ACHN (cell line): ENCODE data around the gene CAMKV.

Experiments used
- DNase-seq: peaks from one replicate; pipeline ENCODE4 v3.0.0-alpha.2; 2015
- in situ Hi-C: cut with HindIII; loops from 2 replicates; pipeline ENCODE4 v1.10.0; 2017; ENCODE audit warnings: low sequenced_read_pairs, low pct_ligation_motif_present, low pct_unique_long_range_greater_than_20kb

The CAMKV gene

GRCh38 chr3:49900491-49901153 is 30.9 kb upstream of the CAMKV start:
- DNase-seq, result peak; percentile 85

GRCh38 chr3:49899815-49900214 is 30.1 kb upstream of the CAMKV start:
- no peak for DNase-seq
- in situ Hi-C loops, result no loop called here

More at GRCh38 chr3:49900491-49901153, 30.9 kb upstream of the CAMKV start:
- in situ Hi-C loops, result no loop called here

DNA sequence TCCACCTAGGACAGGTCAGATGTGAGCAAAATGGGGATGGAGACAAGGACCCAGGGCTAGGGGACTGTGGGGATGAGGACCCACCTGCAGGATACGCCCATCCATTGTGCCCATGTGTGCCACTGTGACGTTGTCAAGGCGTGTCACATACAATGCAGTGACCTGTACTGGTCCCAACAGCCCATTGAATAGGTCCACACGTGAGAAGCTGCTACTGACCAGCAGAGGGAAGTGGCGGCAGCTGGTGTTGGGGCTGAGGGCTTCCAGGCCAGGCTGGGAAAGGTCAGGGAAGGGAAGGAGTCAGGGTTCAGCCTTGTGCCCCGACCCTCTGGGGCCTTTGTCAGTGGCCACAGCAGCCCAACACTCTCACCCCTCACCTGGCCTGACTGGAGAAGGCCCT is 29.3 kb upstream of the CAMKV start:
- in situ Hi-C loops, result no loop called here
- no peak for DNase-seq

- DNase-seq, result no peak
- in situ Hi-C loops, result no loop called here
These were observed 26.6 kb upstream of the CAMKV start for GRCh38 chr3:49896345-49896744.

DNA sequence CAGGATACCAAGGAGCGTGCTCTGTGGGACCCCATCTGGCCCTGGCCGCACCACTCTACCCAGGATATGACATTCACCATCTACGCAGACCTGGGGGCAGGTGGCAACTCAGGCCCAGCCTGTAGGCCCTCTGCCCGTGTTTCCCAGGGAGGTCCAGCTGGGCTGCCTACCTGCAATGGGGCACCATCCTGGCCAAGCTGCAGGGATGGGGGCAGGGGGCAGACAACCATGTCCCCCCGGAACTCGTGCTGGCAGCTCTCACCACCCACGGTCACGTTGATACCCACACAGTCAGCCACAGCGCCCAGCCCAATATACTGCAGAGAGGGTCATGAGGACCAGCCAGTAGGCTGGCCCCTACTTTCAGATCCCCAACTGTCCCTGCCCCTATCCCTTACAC is 26.1 kb upstream of the CAMKV start:
- DNase-seq, result no peak
- in situ Hi-C loops, result no loop called here

DNA sequence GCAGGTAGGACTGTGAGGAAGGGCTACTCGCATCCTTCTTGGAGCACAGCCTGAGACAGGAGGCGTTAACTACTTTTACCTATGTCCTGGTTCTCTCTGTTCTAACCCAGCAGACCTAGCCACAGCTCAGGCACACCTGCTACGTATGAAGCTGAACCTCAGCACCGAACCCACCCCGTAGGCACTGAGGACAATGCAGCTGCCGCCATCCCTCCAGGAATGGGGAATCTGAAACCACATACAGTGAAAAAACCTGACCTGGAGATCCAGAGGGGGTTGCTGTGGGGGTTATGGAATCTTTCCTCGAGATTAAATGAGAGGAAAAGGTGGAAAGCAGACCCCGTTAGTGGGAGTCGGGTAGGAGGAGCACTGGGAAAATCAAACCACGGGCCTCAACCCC is 19.6 kb upstream of the CAMKV start:
- in situ Hi-C loops, result no loop called here
- DNase-seq, result no peak

GRCh38 chr3:49886922-49887265 is 17.2 kb upstream of the CAMKV start:
- in situ Hi-C loops, result no loop called here
- DNase-seq, result no peak

DNA sequence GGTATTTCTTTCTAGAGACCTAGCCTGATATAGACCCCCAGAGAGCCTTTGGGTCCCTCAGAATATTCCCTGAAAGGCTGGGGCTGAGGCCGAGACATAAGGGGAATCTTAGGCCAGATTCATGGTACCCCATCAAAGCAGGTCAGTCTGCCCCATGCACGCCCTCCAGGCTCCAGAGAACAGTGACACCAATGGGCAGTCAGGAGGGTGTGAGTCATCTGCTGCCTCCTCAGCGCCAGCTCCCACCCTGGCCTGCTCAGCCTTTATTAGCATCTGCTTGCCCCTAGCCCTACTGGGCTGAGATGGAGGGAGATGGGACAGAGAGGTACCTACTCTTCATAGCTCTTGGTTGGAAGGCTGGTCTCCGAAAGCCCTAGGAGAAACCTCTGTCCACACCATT is 14.3 kb upstream of the CAMKV start:
- in situ Hi-C loops, result no loop called here
- DNase-seq, result no peak

DNA sequence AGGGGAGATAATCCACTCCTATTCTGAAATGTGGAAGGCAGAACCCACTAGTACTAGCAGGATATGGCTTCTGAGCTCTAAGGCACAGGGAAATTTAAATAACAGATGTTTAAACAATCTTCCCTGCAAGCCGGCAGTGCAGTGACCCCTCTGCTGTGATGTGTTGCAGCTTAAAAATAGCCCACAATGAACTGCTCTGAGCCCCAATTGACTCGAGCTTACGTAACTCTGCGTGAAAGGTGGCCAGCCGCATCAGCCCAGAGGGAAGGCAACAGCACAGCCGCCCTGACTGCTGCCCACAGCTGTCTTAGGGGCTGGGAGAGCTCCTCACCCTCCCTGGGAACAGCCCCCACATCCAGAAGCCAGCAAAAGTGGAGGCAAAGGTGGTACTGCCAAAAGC is 12.5 kb upstream of the CAMKV start:
- in situ Hi-C loops, result no loop called here
- no peak for DNase-seq

GRCh38 chr3:49880581-49881315 is 11.0 kb upstream of the CAMKV start:
- DNase-seq, result no peak
- in situ Hi-C loops, result no loop called here

- in situ Hi-C loops, result no loop called here
- DNase-seq, result no peak
These were observed 10.0 kb upstream of the CAMKV start for GRCh38 chr3:49879721-49880120.

DNA sequence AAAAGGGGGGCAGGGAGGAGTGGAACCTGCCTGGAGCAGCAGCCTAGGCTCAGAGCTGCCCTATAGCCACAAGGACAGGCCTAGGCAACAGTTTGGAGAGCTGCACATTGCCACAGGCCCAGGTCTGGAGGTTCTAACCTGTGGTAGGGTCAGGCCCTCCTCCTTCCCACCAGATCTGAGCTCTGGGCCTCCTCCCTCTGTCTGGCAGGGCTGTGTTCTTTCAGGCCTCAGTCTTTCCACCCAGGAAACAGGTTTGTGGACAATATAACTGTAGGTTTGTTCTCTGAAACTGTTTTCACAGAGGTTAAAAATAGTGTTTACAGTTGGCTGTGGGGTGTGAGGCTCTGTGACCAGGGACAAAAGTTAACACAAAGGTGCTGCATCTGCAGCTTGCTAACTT is 9.0 kb upstream of the CAMKV start:
- in situ Hi-C loops, result no loop called here
- DNase-seq, result no peak

DNA sequence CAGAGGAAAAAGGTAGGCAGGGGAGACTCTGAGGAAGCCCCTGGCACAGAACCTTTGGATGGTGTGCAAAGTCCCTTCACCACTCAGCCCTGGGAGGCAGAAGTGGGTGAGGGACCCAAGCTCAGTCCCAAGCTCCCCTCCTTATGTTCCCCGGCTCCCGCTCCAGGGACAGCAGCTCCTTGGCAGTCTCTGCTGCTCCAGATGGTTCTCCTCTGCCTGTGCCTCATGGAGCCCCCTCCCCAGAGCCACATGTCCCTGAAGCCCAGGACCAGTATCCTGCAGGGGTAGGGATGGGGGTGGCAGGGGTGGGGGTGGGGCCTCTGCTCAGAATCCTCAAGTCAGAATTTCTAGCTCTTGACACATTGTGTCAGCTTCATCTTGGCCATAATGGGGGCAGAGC is 8.0 kb upstream of the CAMKV start:
- no peak for DNase-seq
- in situ Hi-C loops, result no loop called here

DNA sequence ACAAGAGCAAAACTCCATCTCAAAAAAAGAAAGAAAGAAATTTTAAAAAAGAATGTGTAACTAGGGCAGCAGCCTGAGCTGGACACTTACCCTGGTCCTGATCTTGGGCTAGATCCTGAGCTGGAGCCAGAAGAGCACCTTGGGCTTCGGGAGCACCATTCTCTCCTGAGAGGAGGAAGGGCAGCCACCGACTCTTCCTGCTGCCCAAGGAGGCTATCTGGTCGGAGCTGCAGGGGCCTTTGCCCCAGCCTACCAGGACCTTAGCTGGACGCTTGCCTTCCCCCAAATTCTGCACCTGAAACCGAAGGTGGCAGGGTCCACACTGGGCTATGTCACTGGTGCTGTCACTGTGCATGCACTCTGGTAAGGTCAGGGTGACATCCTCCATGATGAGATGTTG is 6.9 kb upstream of the CAMKV start:
- no peak for DNase-seq
- in situ Hi-C loops, result no loop called here

DNA sequence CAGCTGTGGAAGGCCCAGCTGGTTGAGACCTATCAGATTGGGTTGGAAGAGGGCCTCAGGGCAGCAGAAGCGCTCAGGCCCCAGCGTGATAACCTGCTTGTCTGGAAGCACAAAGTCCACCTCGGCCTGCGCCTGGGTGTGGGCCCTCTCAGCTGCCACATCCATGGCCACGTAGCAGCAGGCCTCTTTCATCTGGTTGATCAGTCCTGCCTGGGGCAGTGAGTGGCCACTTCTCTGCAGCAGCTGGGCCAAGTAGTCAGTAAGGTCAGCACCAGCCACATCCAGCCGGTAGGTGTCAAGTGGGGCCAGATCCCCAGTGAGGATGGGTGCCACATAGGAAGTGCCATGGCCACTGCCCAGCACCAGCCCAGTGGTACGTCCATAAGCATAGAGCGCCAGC is 3.9 kb upstream of the CAMKV start:
- no peak for DNase-seq
- in situ Hi-C loops, result no loop called here

DNA sequence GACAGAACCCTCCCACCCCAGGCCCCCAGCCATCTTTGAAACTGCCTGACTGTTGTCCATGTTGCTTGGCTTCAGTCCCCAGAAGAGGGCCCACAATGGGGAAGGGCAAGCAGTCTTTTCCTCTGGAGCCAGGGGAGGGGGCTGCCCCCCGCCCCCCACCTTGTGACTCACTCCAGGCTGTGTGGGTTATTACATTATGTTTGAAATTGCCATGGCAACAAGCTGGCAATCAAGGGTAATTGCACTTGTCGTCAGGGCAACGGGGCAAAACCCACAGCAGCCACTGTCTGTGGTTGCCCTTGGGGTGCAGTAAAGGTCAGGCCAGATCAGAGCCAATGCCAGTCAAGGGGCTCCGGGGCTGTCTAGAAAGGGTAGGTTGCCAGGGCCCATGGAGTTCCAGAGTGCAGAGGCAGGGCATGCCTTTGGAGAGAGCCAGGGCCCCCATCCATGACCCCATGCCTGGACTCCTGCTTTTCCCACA is 3.1 kb upstream of the CAMKV start:
- in situ Hi-C loops, result no loop called here
- no peak for DNase-seq

- in situ Hi-C loops, result no loop called here
- DNase-seq, result no peak
These were observed 1.9 kb upstream of the CAMKV start for GRCh38 chr3:49871531-49872153.

DNA sequence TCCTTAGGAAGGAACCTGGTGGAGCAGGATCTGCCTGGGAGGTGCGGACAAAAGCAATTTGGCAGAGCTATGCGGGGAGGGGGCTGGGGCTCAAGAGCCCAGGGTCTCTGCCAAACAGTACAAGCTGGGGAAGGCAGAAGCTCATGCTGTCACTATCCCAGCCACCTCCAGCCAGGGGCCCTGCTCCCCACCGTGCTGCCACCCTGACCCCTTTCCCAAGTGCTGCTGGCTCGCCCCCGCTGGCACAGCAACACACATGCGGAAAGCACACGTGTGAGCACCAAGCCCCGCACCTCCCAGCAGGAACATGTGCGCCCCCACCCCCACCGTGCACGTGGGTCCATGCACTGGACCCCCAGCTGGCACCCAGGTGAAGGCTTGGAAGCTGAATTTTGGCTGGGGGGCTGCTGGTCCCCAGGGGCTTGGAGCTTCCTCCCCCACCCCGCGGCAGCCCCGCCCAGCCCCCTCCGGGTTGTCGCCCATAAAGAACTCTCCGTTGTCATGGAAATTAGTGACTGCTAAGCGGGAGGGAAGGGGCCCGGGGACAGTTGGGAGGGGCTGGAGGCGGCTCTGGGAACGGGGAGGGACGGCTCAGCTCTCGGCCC is 742 bp downstream of the CAMKV start:
- in situ Hi-C loops, result no loop called here
- no peak for DNase-seq

DNA sequence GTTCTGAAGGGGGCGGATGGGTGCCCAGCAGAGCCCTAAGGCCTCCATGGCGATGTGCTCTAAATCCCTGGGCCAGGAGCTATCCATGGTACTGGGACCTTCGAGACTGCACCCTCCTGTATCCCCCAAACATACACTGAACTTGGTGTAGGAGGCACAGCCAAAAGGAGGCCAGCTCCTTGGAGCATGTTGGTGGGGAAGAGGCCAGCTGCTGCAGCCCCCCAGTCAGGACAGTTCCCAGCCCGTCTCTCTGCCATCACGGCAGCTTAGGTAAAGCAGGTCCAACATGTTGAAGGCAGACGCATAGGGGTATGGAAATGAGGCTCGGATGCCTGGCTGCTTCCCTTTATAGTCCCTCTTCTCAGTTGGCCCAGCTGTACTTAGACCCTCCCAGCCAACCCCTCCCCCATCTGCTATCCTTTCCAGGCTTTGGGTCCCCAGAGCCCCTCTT is 1.8 kb downstream of the CAMKV start:
- in situ Hi-C loops, result no loop called here
- DNase-seq, result peak; percentile 53
